ENCODE results near the gene OR8J3.
"Not testable (repeated sequence)": the region's sequence is repeated elsewhere in the genome, so short reads cannot be mapped to it uniquely, and the experiment has no call there.

The OR8J3 gene, protein sequence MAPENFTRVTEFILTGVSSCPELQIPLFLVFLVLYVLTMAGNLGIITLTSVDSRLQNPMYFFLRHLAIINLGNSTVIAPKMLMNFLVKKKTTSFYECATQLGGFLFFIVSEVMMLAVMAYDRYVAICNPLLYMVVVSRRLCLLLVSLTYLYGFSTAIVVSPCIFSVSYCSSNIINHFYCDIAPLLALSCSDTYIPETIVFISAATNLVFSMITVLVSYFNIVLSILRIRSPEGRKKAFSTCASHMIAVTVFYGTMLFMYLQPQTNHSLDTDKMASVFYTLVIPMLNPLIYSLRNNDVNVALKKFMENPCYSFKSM

GRCh38 chr11:56140151-56140661 is at the start of gene OR8J3:
TSS of gene OR8J3 (minus strand) at chr11:56140201. CDS start at chr11:56137718, 2,483 bp downstream.
- DNase-seq (ENCODE audit: low read depth in 2 of 2), result no peak

GRCh38 chr11:56188602-56189001 is 48.6 kb upstream of the OR8J3 start:
- DNase-seq (ENCODE audit: low read depth in 2 of 2), result no peak

GRCh38 chr11:56183459-56183858 is 43.5 kb upstream of the OR8J3 start:
- no peak for DNase-seq (ENCODE audit: low read depth in 2 of 2)

DNA sequence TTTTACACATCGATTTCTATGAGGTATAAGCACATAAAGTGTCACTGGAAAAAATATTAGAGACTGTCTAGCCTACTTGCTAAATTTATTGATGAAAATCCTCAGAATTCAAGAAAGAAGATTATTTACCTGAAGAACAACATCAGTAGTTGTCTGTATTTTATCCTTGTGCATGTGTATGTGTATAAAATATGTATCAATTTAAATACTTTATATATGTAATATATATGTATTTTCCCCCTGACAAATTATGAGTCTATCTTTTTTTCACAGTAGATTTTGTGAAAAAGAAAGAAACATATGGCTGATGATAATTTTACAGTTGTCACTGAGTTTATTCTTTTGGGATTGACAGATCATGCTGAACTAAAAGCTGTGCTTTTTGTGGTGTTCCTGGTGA is 36.3 kb upstream of the OR8J3 start, which contains the start of gene OR5J2:
TSS of gene OR5J2 (plus strand) at position 301 of the 400 bp plus-strand sequence. CDS start at position 301, 0 bp downstream.
- no peak for DNase-seq (ENCODE audit: low read depth in 2 of 2)

GRCh38 chr11:56172256-56172830 is 32.3 kb upstream of the OR8J3 start:
- DNase-seq (ENCODE audit: low read depth in 2 of 2), result no peak

- no peak for DNase-seq (ENCODE audit: low read depth in 2 of 2)
Measured at GRCh38 chr11:56163804-56164203, 23.8 kb upstream of the OR8J3 start.

- no peak for DNase-seq (ENCODE audit: low read depth in 2 of 2)
Measured at GRCh38 chr11:56160217-56160616, 20.2 kb upstream of the OR8J3 start, which contains the start of gene OR8K5. TSS of gene OR8K5 (minus strand) at chr11:56160317. CDS start at chr11:56160317, 0 bp downstream.

GRCh38 chr11:56152333-56152732 is 12.3 kb upstream of the OR8J3 start:
- no peak for DNase-seq (ENCODE audit: low read depth in 2 of 2)

- DNase-seq (ENCODE audit: low read depth in 2 of 2), result no peak
Measured at GRCh38 chr11:56151376-56151775, 11.4 kb upstream of the OR8J3 start.

DNA sequence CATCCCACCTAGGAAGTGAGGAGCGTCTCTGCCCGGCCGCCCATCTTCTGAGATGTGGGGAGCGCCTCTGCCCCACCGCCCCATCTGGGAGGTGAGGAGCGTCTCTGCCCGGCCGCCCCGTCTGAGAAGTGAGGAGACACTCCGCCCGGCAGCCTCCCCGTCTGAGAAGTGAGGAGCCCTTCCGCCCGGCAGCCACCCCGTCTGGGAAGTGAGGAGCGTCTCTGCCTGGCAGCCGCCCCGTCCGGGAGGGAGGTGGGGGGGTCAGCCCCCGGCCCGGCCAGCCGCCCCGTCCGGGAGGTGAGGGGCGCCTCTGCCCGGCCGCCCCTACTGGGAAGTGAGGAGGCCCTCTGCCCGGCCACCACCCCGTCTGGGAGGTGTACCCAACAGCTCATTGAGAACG is 3.7 kb upstream of the OR8J3 start:
- not testable (repeated sequence) for DNase-seq (ENCODE audit: low read depth in 2 of 2)

DNA sequence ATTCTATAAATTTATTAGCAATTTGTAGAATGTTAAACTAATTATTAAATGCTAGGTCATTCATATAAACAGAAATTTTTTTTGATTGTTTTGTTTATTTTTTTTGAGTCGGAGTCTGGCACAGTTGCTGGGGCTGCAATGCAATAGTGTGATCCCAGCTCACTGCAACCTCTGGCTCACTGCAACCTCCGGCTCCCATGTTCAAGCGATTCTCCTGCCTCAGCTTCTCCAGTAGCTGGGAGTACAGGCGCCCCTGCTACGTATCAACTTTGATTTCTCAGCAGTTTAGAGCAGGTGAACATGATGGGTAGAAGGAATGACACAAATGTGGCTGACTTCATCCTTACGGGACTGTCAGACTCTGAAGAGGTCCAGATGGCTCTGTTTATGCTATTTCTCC is 17.9 kb downstream of the OR8J3 start, which contains the start of gene OR8H3:
TSS of gene OR8H3 (plus strand) at position 301 of the 400 bp plus-strand sequence. CDS start at position 301, 0 bp downstream.
- DNase-seq (ENCODE audit: low read depth in 2 of 2), result no peak

DNA sequence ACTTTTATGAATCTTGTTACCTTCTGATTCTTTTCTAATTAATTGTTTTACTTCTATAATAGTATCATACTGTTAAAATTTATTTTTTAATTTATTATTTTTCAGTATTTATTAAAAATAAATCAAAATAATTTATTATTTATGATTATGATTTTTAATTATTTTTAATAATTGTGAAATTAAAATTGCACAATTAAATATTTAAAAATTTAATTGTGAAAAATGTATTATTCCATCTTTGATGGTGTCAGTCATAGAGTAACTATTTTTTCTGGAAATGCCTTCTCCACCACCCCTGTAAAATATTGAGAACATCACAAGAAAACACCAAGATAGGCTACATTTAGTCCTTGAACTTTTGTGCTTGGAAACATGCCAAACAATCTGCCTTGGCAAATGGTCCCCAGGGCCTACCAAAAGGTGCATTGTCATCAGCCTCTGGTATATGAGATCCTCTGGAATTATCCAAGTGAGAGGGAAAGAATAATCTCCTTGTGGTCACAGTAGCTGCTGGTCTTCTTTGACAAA is 36.7 kb downstream of the OR8J3 start, which contains the start of gene OR8H2:
TSS of gene OR8H2 (plus strand) at position 478 of the 528 bp plus-strand sequence. CDS start 1,356 bp downstream, outside the sequence.
- no peak for DNase-seq (ENCODE audit: low read depth in 2 of 2)

- DNase-seq (ENCODE audit: low read depth in 2 of 2), result no peak
Measured at GRCh38 chr11:56093008-56093407, 47.0 kb downstream of the OR8J3 start, which contains the start of gene OR8I2. TSS of gene OR8I2 (plus strand) at chr11:56093308. CDS start at chr11:56093308, 0 bp downstream.

GRCh38 chr11:56089697-56090096 is 50.3 kb downstream of the OR8J3 start:
- no peak for DNase-seq (ENCODE audit: low read depth in 2 of 2)

Data from stimulated activated CD4-positive, alpha-beta T cell treated with anti-CD3 and anti-CD28 coated beads, Interleukin-1b, Interleukin-23, amount 100 ng/mL, for 4 hours (primary cell).